ENCODE data around the gene EFL1. TPM values are rescaled to one million over a fixed set of nuclear protein-coding genes. Genes with fewer than 3 reads are reported as not detected.

Gene EFL1
- total and polyA plus RNA-seq, 2 donors from 2014 or later, result 9.2 to 16.6 TPM

- no peak overlapping the region for H3K27ac ChIP-seq (ENCODE audit: low read depth in 2 of 2, low read length in 2 of 2)
- no peak for FAIRE-seq
- no peaks in the 10 kb centered on the region for H3K36me3 ChIP-seq (ENCODE audit: control insufficient read depth in 2 of 3, insufficient read depth in 3 of 3, low read length in 3 of 3)
- no peak overlapping the region for H3K9ac ChIP-seq (ENCODE audit: low read length in 3 of 3)
- TF ChIP-seq, protein P1, sequence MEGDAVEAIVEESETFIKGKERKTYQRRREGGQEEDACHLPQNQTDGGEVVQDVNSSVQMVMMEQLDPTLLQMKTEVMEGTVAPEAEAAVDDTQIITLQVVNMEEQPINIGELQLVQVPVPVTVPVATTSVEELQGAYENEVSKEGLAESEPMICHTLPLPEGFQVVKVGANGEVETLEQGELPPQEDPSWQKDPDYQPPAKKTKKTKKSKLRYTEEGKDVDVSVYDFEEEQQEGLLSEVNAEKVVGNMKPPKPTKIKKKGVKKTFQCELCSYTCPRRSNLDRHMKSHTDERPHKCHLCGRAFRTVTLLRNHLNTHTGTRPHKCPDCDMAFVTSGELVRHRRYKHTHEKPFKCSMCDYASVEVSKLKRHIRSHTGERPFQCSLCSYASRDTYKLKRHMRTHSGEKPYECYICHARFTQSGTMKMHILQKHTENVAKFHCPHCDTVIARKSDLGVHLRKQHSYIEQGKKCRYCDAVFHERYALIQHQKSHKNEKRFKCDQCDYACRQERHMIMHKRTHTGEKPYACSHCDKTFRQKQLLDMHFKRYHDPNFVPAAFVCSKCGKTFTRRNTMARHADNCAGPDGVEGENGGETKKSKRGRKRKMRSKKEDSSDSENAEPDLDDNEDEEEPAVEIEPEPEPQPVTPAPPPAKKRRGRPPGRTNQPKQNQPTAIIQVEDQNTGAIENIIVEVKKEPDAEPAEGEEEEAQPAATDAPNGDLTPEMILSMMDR (IDR thresholded peaks at IDR 0.05; ENCODE audit: borderline replicate concordance, extremely low read depth, insufficient read depth), result no peak
- intact Hi-C loops (cut with DNase I), result no loop called here
- H3K4me3 ChIP-seq (ENCODE audit: low read length in 3 of 3), result no peak overlapping the region
- no peaks in the 10 kb centered on the region for H3K27me3 ChIP-seq (ENCODE audit: control insufficient read depth, insufficient read depth, low read length)
- H3K4me1 ChIP-seq (ENCODE audit: control insufficient read depth in 2 of 3, insufficient read depth in 2 of 3, low read depth in 1 of 3, low read length in 3 of 3), result no peaks in the 10 kb centered on the region
- H3K9me3 ChIP-seq (ENCODE audit: control insufficient read depth in 2 of 3, insufficient read depth in 1 of 3, low read length in 3 of 3), result no peaks in the 10 kb centered on the region
- DNase-seq, result peak; percentile 49 to 75 (median 68)
Observed at GRCh38 chr15:82298520-82298919, 36.0 kb upstream of the EFL1 start.

GRCh38 chr15:82298032-82298431, 35.5 kb upstream of the EFL1 start:
- DNase-seq (peak in 1 of 5 donors; percentile 8), FAIRE-seq (no peak)
- Histone ChIP-seq H3K4me1 (ENCODE audit: control insufficient read depth in 2 of 3, insufficient read depth in 2 of 3, low read depth in 1 of 3, low read length in 3 of 3) (no peaks in the 10 kb centered on the region), H3K9ac (ENCODE audit: low read length in 3 of 3) (no peak overlapping the region), H3K36me3 (ENCODE audit: control insufficient read depth in 2 of 3, insufficient read depth in 3 of 3, low read length in 3 of 3) (no peaks in the 10 kb centered on the region), H3K4me3 (ENCODE audit: low read length in 3 of 3) (no peak overlapping the region), H3K27ac (ENCODE audit: low read depth in 2 of 2, low read length in 2 of 2) (no peak overlapping the region), H3K27me3 (ENCODE audit: control insufficient read depth, insufficient read depth, low read length) (no peaks in the 10 kb centered on the region), H3K9me3 (ENCODE audit: control insufficient read depth in 2 of 3, insufficient read depth in 1 of 3, low read length in 3 of 3) (no peaks in the 10 kb centered on the region)
- intact Hi-C loops (cut with DNase I), result no loop called here
- TF ChIP-seq, protein P1 (IDR thresholded peaks at IDR 0.05; ENCODE audit: borderline replicate concordance, extremely low read depth, insufficient read depth), result no peak

GRCh38 chr15:82297546-82297945, 35.0 kb upstream of the EFL1 start:
- FAIRE-seq, result no peak

More at GRCh38 chr15:82297546-82297945, 35.0 kb upstream of the EFL1 start:
- Histone ChIP-seq H3K27me3 (ENCODE audit: control insufficient read depth, insufficient read depth, low read length) (no peaks in the 10 kb centered on the region), H3K4me1 (ENCODE audit: control insufficient read depth in 2 of 3, insufficient read depth in 2 of 3, low read depth in 1 of 3, low read length in 3 of 3) (no peaks in the 10 kb centered on the region), H3K4me3 (ENCODE audit: low read length in 3 of 3) (no peak overlapping the region), H3K27ac (ENCODE audit: low read depth in 2 of 2, low read length in 2 of 2) (no peak overlapping the region), H3K36me3 (ENCODE audit: control insufficient read depth in 2 of 3, insufficient read depth in 3 of 3, low read length in 3 of 3) (no peaks in the 10 kb centered on the region), H3K9me3 (ENCODE audit: control insufficient read depth in 2 of 3, insufficient read depth in 1 of 3, low read length in 3 of 3) (no peaks in the 10 kb centered on the region), H3K9ac (ENCODE audit: low read length in 3 of 3) (no peak overlapping the region)
- intact Hi-C loops (cut with DNase I), result no loop called here
- TF ChIP-seq, protein P1 (IDR thresholded peaks at IDR 0.05; ENCODE audit: borderline replicate concordance, extremely low read depth, insufficient read depth), result no peak
- DNase-seq, result peak in 1 of 5 donors; percentile 6

Data from kidney (tissue), 14 donors.